ENCODE data around the gene TMEM151A. TPM values are rescaled to one million over a fixed set of nuclear protein-coding genes. Genes with fewer than 3 reads are reported as not detected.

The TMEM151A gene
- total and polyA plus RNA-seq, 9 donors: 0.15 to 10.8 (median 0.24) TPM; not detected in 4

- H3K4me1 ChIP-seq (ENCODE audit: insufficient read depth): peaks cover 3% of the 10 kb centered on the region
Observed at GRCh38 chr11:66268244-66268951, 23.3 kb upstream of the TMEM151A start, which contains the start of gene RAB1B. RAB1B (plus strand) TSS chr11:66268639; CDS start chr11:66268680, 41 bp downstream.

GRCh38 chr11:66268952-66269905, 22.5 kb upstream of the TMEM151A start:
- 3 to 4% (median 3%) methylated on average over 32 of the region's 32 CpGs for WGBS, 3 donors
- intact Hi-C loops (cut with DNase I): no loop called here
- TF ChIP-seq POLR2A (IDR thresholded peaks at IDR 0.05) (no peak), CTCF (IDR thresholded peaks at IDR 0.05) (peak in 1 of 3 donors; percentile 9)
- Histone ChIP-seq H3K4me3 (peak overlapping the region; percentile 73), H3K36me3 (no peaks in the 10 kb centered on the region), H3K27ac (peak overlapping the region; percentile 93 to 94), H3K4me1 (ENCODE audit: insufficient read depth) (peaks cover 3% of the 10 kb centered on the region), H3K9me3 (no peaks in the 10 kb centered on the region), H3K27me3 (no peaks in the 10 kb centered on the region)
- peak in 1 of 5 donors; percentile 42 for DNase-seq

More at GRCh38 chr11:66268244-66268951, 23.3 kb upstream of the TMEM151A start, which contains the start of gene RAB1B:
- TF ChIP-seq CTCF (IDR thresholded peaks at IDR 0.05) (no peak), POLR2A (IDR thresholded peaks at IDR 0.05) (peak; percentile 93), EP300 (IDR thresholded peaks at IDR 0.05) (no peak)
- Histone ChIP-seq H3K4me3 (peak within 1 kb of the TSS; percentile 73), H3K36me3 (no peaks in the 10 kb centered on the region), H3K27ac (peak within 1 kb of the TSS; percentile 93 to 94), H3K27me3 (no peaks in the 10 kb centered on the region), H3K9me3 (no peaks in the 10 kb centered on the region)
- intact Hi-C loops (cut with DNase I): no loop called here
- 0% methylated on average over 32 to 64 of the region's 64 CpGs for WGBS, 3 donors
- peak; percentile 100 for DNase-seq

GRCh38 chr11:66271816-66272215, 19.9 kb upstream of the TMEM151A start:
- H3K4me1 ChIP-seq (ENCODE audit: insufficient read depth): peaks cover under 1% of the 10 kb centered on the region
- no peak overlapping the region for H3K27ac ChIP-seq
- intact Hi-C loops (cut with DNase I): no loop called here
- H3K4me3 ChIP-seq: no peak overlapping the region
- H3K27me3 ChIP-seq: no peaks in the 10 kb centered on the region
- H3K9me3 ChIP-seq: no peaks in the 10 kb centered on the region
- H3K36me3 ChIP-seq: no peaks in the 10 kb centered on the region
- 88 to 93% (median 90%) methylated on average over 7 of the region's 7 CpGs for WGBS, 3 donors
- TF ChIP-seq POLR2A (IDR thresholded peaks at IDR 0.05): no peak
- TF ChIP-seq CTCF (IDR thresholded peaks at IDR 0.05): no peak
- no peak for TF ChIP-seq EP300 (IDR thresholded peaks at IDR 0.05)
- DNase-seq: no peak

- H3K36me3 ChIP-seq: no peaks in the 10 kb centered on the region
- WGBS, 3 donors: 81 to 90% (median 90%) methylated on average over 2 of the region's 2 CpGs
Observed at GRCh38 chr11:66272596-66272995, 19.1 kb upstream of the TMEM151A start.

More at GRCh38 chr11:66272596-66272995, 19.1 kb upstream of the TMEM151A start:
- H3K27ac ChIP-seq: no peak overlapping the region
- no peaks in the 10 kb centered on the region for H3K4me1 ChIP-seq (ENCODE audit: insufficient read depth)
- no peak overlapping the region for H3K4me3 ChIP-seq
- H3K27me3 ChIP-seq: no peaks in the 10 kb centered on the region
- intact Hi-C loops (cut with DNase I): no loop called here
- TF ChIP-seq POLR2A (IDR thresholded peaks at IDR 0.05) (no peak), CTCF (IDR thresholded peaks at IDR 0.05) (no peak), EP300 (IDR thresholded peaks at IDR 0.05) (no peak)
- no peaks in the 10 kb centered on the region for H3K9me3 ChIP-seq
- DNase-seq: no peak

Measured in ovary (tissue), 9 donors.